ENCODE results near the gene INTS11. TPM values are rescaled to one million over a fixed set of nuclear protein-coding genes. Genes with fewer than 3 reads are reported as not detected.

Gene INTS11
- total and polyA plus RNA-seq, 2 of the 13 experiments (the other 11 are each of a cell fraction or from before 2014, with no cell fraction given), result 52.8 to 94.8 TPM

DNA sequence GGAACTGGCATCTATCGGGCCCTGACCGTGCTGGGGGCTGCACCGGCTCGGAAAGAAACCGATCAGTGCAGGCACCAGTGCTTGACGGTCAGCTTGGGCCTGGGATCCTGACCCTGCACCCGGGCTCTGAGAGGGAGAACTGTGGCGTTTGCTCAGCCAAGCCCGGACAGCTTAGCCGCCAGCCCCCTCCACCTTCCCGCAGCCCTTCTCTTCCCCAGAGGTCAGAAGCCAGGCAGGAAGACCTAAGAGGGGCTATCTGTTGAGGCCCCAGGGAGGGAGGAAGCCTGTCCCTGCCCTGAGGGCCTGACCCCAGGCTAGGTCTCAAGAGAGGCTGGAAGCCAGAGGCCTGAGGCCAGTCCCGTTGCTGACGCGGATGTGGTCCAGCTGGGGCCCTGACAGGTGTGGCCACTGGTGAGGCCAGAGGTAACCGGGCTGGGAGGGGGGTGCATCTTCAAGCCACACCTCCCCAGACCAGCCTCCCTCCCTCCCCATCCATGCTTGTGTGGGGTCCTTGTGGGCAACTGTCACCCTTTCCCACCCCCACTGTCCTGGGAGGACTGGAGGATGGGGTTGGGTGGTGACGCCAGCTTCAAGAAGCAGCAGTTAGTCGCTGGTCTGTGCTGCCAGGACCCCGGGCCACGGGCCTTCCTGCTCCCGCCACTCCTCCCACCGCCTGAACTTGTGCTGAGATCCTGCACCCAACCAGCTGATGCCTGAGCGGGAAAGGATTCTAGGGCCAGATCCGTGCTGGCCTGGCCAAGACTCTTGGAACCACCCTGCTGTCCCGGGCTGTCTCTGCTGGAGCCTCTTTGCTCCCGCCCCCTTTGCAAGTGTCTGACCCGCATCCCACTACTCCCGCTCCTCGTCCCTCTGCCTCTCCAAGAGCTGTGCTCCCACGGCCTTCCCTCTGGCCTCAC, 27.3 kb upstream of the INTS11 start (continued):
- TF ChIP-seq PHB2 (IDR thresholded peaks at IDR 0.05; ENCODE audit: partially characterized antibody), result no peak
- TF ChIP-seq FLYWCH1 (CRISPR knock-in tag; IDR thresholded peaks at IDR 0.05), result no peak
- peak; percentile 36; the same call in 1 of the 2 replicates for TF ChIP-seq ZNF687 (CRISPR knock-in tag; IDR thresholded peaks at IDR 0.05)
- no peak for TF ChIP-seq SMAD3 (CRISPR knock-in tag; IDR thresholded peaks at IDR 0.05)
- 0 out of 2 replicates have a peak, but pooled peaks have one; percentile 17 for TF ChIP-seq UBTF (CRISPR knock-in tag; IDR thresholded peaks at IDR 0.05)
- TF ChIP-seq HNRNPH1 (optimal IDR thresholded peaks at IDR 0.05; ENCODE audit: low read depth, low read length), result peak; percentile 1
- TF ChIP-seq, protein P1, sequence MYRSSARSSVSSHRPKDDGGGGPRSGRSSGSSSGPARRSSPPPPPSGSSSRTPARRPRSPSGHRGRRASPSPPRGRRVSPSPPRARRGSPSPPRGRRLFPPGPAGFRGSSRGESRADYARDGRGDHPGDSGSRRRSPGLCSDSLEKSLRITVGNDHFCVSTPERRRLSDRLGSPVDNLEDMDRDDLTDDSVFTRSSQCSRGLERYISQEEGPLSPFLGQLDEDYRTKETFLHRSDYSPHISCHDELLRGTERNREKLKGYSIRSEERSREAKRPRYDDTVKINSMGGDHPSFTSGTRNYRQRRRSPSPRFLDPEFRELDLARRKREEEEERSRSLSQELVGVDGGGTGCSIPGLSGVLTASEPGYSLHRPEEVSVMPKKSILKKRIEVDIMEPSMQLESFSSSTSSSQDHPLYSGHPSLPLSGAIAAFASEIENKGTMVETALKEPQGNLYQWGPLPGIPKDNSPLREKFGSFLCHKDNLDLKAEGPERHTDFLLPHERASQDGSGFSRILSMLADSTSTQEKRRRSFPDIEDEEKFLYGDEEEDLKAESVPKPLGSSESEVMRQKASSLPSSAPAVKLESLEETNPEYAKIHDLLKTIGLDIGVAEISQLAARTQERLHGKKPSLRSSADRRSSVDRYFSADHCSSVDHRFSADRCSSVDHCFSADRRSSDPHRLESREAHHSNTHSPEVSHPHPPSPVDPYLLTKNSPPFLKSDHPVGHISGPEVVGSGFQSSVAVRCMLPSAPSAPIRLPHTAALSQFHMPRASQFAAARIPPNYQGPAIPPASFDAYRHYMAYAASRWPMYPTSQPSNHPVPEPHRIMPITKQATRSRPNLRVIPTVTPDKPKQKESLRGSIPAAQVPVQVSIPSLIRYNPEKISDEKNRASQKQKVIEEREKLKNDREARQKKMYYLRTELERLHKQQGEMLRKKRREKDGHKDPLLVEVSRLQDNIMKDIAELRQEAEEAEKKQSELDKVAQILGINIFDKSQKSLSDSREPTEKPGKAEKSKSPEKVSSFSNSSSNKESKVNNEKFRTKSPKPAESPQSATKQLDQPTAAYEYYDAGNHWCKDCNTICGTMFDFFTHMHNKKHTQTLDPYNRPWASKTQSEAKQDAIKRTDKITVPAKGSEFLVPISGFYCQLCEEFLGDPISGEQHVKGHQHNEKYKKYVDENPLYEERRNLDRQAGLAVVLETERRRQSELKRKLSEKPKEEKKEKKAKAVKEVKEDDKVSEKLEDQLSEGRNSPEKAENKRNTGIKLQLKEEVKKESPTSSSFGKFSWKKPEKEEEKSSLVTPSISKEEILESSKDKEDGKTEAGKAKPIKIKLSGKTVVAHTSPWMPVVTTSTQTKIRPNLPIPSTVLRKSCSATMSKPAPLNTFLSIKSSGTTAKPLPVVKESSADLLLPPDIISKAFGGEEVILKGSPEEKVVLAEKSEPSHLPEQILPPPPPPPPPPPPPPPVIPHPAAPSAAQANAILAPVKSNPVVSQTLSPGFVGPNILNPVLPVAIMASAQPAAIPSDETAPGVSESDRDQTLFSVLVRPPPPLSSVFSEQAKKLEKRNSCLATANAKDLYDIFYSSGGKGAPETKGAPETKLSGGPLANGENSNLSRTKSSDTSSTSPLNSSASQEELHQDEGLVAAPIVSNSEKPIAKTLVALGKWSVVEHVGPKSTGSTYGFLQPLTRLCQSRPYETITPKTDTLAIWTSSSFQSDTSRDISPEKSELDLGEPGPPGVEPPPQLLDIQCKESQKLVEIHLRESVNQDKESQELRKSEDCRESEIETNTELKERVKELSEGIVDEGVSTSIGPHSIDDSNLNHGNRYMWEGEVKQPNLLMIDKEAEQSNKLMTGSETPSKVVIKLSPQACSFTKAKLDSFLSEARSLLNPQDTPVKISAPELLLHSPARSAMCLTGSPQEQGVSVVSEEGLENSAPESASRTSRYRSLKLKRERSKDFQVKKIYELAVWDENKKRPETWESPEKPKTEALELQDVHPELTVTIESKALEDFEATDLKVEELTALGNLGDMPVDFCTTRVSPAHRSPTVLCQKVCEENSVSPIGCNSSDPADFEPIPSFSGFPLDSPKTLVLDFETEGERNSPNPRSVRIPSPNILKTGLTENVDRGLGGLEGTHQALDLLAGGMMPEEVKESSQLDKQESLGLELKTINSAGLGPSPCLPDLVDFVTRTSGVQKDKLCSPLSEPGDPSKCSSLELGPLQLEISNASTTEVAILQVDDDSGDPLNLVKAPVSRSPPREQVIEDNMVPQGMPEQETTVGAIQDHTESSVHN (CRISPR knock-in tag; IDR thresholded peaks at IDR 0.05), result no peak
- TF ChIP-seq MAFF (IDR thresholded peaks at IDR 0.05; ENCODE audit: low read depth, low read length), result no peak
- no peak for TF ChIP-seq ATF3 (CRISPR knock-in tag; IDR thresholded peaks at IDR 0.05)
- TF ChIP-seq, protein P2, sequence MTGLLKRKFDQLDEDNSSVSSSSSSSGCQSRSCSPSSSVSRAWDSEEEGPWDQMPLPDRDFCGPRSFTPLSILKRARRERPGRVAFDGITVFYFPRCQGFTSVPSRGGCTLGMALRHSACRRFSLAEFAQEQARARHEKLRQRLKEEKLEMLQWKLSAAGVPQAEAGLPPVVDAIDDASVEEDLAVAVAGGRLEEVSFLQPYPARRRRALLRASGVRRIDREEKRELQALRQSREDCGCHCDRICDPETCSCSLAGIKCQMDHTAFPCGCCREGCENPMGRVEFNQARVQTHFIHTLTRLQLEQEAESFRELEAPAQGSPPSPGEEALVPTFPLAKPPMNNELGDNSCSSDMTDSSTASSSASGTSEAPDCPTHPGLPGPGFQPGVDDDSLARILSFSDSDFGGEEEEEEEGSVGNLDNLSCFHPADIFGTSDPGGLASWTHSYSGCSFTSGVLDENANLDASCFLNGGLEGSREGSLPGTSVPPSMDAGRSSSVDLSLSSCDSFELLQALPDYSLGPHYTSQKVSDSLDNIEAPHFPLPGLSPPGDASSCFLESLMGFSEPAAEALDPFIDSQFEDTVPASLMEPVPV (CRISPR knock-in tag; IDR thresholded peaks at IDR 0.05), result no peak
